ENCODE measurements around the gene NIN.

NIN gene

GRCh38 chr14:50773632-50774541, 57.1 kb downstream of the NIN start:
- no peak for TF ChIP-seq JUND (IDR thresholded peaks at IDR 0.05; ENCODE audit: low read depth)
- in situ Hi-C loops (cut with HindIII; ENCODE audit: low pct_unique_long_range_greater_than_20kb, low sequenced_read_pairs), result no loop called here
- DNase-seq (ENCODE audit: low read depth in 1 of 2, low spot score in 1 of 2), result peak; percentile 41 to 61

GRCh38 chr14:50772412-50772811, 58.5 kb downstream of the NIN start:
- DNase-seq (ENCODE audit: low read depth in 1 of 2, low spot score in 1 of 2), result no peak
- in situ Hi-C loops (cut with HindIII; ENCODE audit: low pct_unique_long_range_greater_than_20kb, low sequenced_read_pairs), result no loop called here
- no peak for TF ChIP-seq JUND (IDR thresholded peaks at IDR 0.05; ENCODE audit: low read depth)

- DNase-seq (ENCODE audit: low read depth in 1 of 2, low spot score in 1 of 2), result no peak
- in situ Hi-C loops (cut with HindIII; ENCODE audit: low pct_unique_long_range_greater_than_20kb, low sequenced_read_pairs), result no loop called here
- TF ChIP-seq JUND (IDR thresholded peaks at IDR 0.05; ENCODE audit: low read depth), result no peak
Observed at GRCh38 chr14:50770586-50770985, 60.4 kb downstream of the NIN start.

GRCh38 chr14:50769863-50770500, 61.0 kb downstream of the NIN start:
- no peak for TF ChIP-seq JUND (IDR thresholded peaks at IDR 0.05; ENCODE audit: low read depth)
- DNase-seq (ENCODE audit: low read depth in 1 of 2, low spot score in 1 of 2), result no peak
- in situ Hi-C loops (cut with HindIII; ENCODE audit: low pct_unique_long_range_greater_than_20kb, low sequenced_read_pairs), result no loop called here

- DNase-seq (ENCODE audit: low read depth in 1 of 2, low spot score in 1 of 2), result no peak
- no peak for TF ChIP-seq JUND (IDR thresholded peaks at IDR 0.05; ENCODE audit: low read depth)
- in situ Hi-C loops (cut with HindIII; ENCODE audit: low pct_unique_long_range_greater_than_20kb, low sequenced_read_pairs), result no loop called here
Observed at GRCh38 chr14:50768680-50769079, 62.3 kb downstream of the NIN start.

- in situ Hi-C loops (cut with HindIII; ENCODE audit: low pct_unique_long_range_greater_than_20kb, low sequenced_read_pairs), result no loop called here
- DNase-seq (ENCODE audit: low read depth in 1 of 2, low spot score in 1 of 2), result peak in 1 of 2 experiments; percentile 10
- no peak for TF ChIP-seq JUND (IDR thresholded peaks at IDR 0.05; ENCODE audit: low read depth)
Observed at GRCh38 chr14:50766338-50766886, 64.5 kb downstream of the NIN start.

GRCh38 chr14:50763382-50764007, 67.5 kb downstream of the NIN start:
- peak; percentile 33 to 88 for DNase-seq (ENCODE audit: low read depth in 1 of 2, low spot score in 1 of 2)
- TF ChIP-seq JUND (IDR thresholded peaks at IDR 0.05; ENCODE audit: low read depth), result no peak; the same call in 1 of the 2 replicates
- in situ Hi-C loops (cut with HindIII; ENCODE audit: low pct_unique_long_range_greater_than_20kb, low sequenced_read_pairs), result no loop called here

GRCh38 chr14:50762931-50763300, 68.0 kb downstream of the NIN start:
- in situ Hi-C loops (cut with HindIII; ENCODE audit: low pct_unique_long_range_greater_than_20kb, low sequenced_read_pairs), result no loop called here
- no peak for DNase-seq (ENCODE audit: low read depth in 1 of 2, low spot score in 1 of 2)
- no peak for TF ChIP-seq JUND (IDR thresholded peaks at IDR 0.05; ENCODE audit: low read depth)

GRCh38 chr14:50762001-50762930, 68.7 kb downstream of the NIN start:
- TF ChIP-seq JUND (IDR thresholded peaks at IDR 0.05; ENCODE audit: low read depth), result no peak
- in situ Hi-C loops (cut with HindIII; ENCODE audit: low pct_unique_long_range_greater_than_20kb, low sequenced_read_pairs), result no loop called here
- no peak for DNase-seq (ENCODE audit: low read depth in 1 of 2, low spot score in 1 of 2)

GRCh38 chr14:50759800-50760543, 71.0 kb downstream of the NIN start:
- TF ChIP-seq JUND (IDR thresholded peaks at IDR 0.05; ENCODE audit: low read depth), result no peak
- DNase-seq (ENCODE audit: low read depth in 1 of 2, low spot score in 1 of 2), result no peak
- in situ Hi-C loops (cut with HindIII; ENCODE audit: low pct_unique_long_range_greater_than_20kb, low sequenced_read_pairs), result no loop called here

- DNase-seq (ENCODE audit: low read depth in 1 of 2, low spot score in 1 of 2), result no peak
- TF ChIP-seq JUND (IDR thresholded peaks at IDR 0.05; ENCODE audit: low read depth), result no peak
- in situ Hi-C loops (cut with HindIII; ENCODE audit: low pct_unique_long_range_greater_than_20kb, low sequenced_read_pairs), result no loop called here
Observed at GRCh38 chr14:50758945-50759344, 72.0 kb downstream of the NIN start.

Data from T47D (cell line).